Mesodermal cell (in vitro differentiated cells): Measurements from ENCODE around the gene RPH3AL.

Experiments used
- H3K27ac ChIP-seq: 2 replicates; pipeline ENCODE4 v1.7.0; 2013; ENCODE audit warnings: mild to moderate bottlenecking, low read depth, low read length, moderate library complexity; ENCODE audit not compliant: severe bottlenecking
- H3K36me3 ChIP-seq: 2 replicates; pipeline ENCODE4 v1.7.1; 2013; ENCODE audit warnings: mild to moderate bottlenecking, low read length, moderate library complexity; ENCODE audit not compliant: control insufficient read depth, insufficient read depth
- H3K4me1 ChIP-seq: one replicate; pipeline ENCODE4 v1.7.1; 2013; ENCODE audit warnings: mild to moderate bottlenecking, low read length; ENCODE audit not compliant: insufficient read depth, control insufficient read depth, poor library complexity, severe bottlenecking
- H3K4me3 ChIP-seq: 2 replicates; pipeline ENCODE4 v1.7.0; 2013; ENCODE audit warnings: low read length, control low read depth, mild to moderate bottlenecking; ENCODE audit not compliant: insufficient read depth, poor library complexity, severe bottlenecking; ENCODE audit errors: extremely low read depth
- H3K9me3 ChIP-seq: 2 replicates; pipeline ENCODE4 v1.7.1; 2013; ENCODE audit warnings: mild to moderate bottlenecking, low read length, moderate library complexity; ENCODE audit not compliant: control insufficient read depth
- WGBS, 2 experiments: methylation state at CpG; one replicate each; pipeline ENCODE4 v1.1.5; 2013; ENCODE audit warnings: missing lambda C conversion rate in 2 of 2; ENCODE audit not compliant: insufficient coverage in 2 of 2; 5-methylcytosine and 5-hydroxymethylcytosine counted together

RPH3AL gene

DNA sequence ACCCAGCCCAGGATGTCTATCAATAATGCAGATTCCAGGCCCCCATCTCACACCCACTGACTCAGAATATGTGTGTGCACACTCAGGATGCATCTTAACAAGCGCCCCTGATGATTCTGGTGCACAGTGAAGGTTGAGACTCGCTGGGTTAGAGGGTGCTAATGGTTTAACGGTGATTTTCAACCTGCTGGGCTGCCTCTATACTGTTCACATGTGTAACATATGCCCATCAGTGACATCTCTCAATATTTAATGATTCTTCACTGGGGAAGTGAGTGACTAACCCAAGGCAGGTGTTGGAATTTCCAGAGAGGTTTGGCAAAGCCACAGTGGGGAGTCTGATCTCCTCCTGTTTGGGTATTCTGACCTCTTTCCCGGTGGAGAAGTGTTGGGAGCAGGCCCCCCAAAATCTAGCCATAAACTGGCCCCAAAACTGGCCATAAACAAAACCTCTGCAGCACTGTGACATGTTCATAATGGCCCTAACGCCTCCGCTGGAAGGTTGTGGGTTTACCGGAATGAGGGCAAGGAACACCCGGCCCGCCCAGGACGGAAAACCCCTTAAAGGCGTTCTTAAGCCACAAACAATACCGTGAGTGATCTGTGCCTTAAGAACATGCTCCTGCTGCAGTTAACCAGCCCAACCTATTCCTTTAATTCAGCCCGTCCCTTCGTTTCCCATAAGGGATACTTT is 167.0 kb downstream of the RPH3AL start:
- Histone ChIP-seq H3K36me3 (no peaks in the 10 kb centered on the region), H3K9me3 (no peaks in the 10 kb centered on the region), H3K27ac (no peak overlapping the region), H3K4me1 (no peaks in the 10 kb centered on the region), H3K4me3 (no peak overlapping the region)
- 71 to 79% methylated on average over 9 to 13 of the region's 14 CpGs for WGBS, 2 experiments

DNA sequence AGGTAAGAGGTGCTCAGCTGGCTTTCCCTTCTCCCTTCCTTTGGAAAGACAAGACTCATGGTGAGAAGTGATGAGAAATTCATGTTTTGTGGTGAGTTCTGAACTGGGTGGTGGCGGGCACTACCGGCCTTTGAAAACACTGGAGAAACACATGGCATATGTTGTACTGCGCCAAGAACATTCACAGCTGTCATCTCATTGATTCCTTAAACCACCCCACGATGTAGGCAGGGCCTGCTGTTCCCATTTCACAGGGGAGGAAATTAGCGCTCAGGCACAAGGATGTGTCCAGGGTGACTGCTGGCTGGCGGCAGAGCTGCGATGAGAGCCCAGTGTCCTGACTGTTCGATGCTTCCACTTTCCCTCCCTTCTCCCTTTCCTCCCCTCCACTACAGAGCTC is 169.6 kb downstream of the RPH3AL start:
- 89 to 95% methylated on average over 4 to 7 of the region's 8 CpGs for WGBS, 2 experiments

DNA sequence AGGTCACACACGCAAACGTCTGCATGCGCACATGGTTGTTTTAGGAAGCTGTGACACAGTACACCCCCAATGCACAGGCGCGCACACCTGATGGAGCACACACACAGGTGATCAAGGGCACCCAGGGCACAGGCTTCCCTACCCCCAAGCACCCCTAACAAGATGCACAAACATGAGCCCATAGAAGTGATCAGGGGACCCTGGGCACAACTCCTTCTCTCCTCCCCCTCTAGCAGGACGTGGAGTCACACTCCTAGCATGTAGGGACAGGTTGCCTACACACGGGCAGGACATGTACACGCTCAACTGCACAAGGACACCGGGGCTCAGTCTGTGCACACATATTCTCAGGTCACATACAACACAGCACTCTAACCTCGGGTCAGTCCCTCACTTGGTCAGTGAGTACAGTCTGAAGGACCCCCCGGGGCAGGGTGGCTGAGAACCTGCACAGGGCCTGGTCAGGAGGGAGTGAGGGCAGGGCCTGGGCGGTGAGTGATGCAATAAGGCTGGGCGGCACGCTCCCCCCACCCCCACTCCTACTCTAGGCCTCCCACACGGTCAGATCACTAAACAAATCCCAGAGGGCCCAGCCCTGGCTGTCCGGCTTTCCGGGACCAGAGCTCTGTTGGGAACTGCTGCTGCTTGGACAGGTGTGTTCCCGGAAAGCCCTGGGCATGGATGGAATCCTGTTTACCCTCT is 170.4 kb downstream of the RPH3AL start:
- H3K36me3 ChIP-seq = no peaks in the 10 kb centered on the region
- H3K4me3 ChIP-seq = no peak overlapping the region
- H3K9me3 ChIP-seq = no peaks in the 10 kb centered on the region
- H3K27ac ChIP-seq = no peak overlapping the region
- 75 to 79% methylated on average over 12 of the region's 18 CpGs for WGBS, 2 experiments
- H3K4me1 ChIP-seq = no peaks in the 10 kb centered on the region

More for the DNA sequence above, 169.6 kb downstream of the RPH3AL start:
- Histone ChIP-seq H3K36me3 (no peaks in the 10 kb centered on the region), H3K27ac (no peak overlapping the region), H3K9me3 (no peaks in the 10 kb centered on the region), H3K4me3 (no peak overlapping the region), H3K4me1 (no peaks in the 10 kb centered on the region)

DNA sequence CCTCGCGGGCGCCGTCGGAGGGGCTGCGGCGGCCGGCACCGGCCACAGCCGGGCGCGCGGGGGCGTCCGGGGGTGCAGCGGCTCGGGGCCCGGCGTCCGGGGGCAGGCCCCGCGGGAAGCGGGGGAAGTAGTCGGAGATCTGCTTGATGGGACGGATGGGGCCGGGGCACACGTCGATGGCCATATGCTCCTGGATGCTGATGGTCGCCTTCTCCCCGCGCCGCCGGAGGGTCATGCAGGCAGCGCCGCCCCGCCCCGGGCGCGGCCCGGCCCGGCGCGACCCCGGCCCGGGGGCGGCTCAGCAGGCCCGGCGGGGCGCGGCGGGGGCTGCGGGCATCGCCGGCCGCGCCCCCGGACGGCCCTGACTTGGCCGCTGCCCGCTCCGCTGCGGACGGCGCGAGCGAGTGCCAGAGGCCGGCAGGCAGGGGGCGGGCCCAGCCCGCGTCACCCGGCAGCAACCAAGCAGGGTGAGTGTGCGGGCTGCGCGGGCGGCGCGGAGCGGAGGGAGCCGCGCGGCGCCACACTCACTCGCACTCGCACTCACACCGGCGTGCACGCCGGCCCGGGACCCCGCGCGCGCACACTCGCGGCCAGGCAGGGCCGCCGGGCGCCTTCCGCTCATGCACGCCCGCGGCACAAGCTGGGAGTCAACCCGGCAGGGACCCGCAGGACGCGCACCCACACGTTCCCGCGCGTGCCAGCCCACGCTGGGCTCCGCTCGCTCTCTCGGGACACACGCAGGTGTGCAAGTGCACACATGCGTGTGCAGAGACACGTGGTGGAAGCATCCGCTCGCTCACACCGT is 171.2 kb downstream of the RPH3AL start, which contains the start of gene DOC2B:
DOC2B (minus strand) TSS at position 406 of the 805 bp plus-strand sequence; CDS start at position 235, 171 bp downstream.
- 8 to 12% methylated on average over 92 to 99 of the region's 120 CpGs for WGBS, 2 experiments
- no peaks in the 10 kb centered on the region for H3K9me3 ChIP-seq
- no peak within 1 kb of the TSS for H3K27ac ChIP-seq
- no peaks in the 10 kb centered on the region for H3K4me1 ChIP-seq
- H3K4me3 ChIP-seq = peak within 1 kb of the TSS; percentile 26
- H3K36me3 ChIP-seq = no peaks in the 10 kb centered on the region

- 1% methylated on average over 83 to 104 of the region's 112 CpGs for WGBS, 2 experiments
- Histone ChIP-seq H3K27ac (no peak overlapping the region), H3K36me3 (no peaks in the 10 kb centered on the region), H3K4me3 (peak overlapping the region; percentile 26), H3K9me3 (no peaks in the 10 kb centered on the region), H3K4me1 (no peaks in the 10 kb centered on the region)
These were observed 172.0 kb downstream of the RPH3AL start for GRCh38 chr17:180381-181244.

GRCh38 chr17:179781-180380 is 172.7 kb downstream of the RPH3AL start:
- Histone ChIP-seq H3K27ac (no peak overlapping the region), H3K4me1 (no peaks in the 10 kb centered on the region), H3K36me3 (no peaks in the 10 kb centered on the region), H3K4me3 (peak overlapping the region; percentile 26), H3K9me3 (no peaks in the 10 kb centered on the region)
- WGBS, 2 experiments = 23 to 26% methylated on average over 24 to 26 of the region's 32 CpGs

DNA sequence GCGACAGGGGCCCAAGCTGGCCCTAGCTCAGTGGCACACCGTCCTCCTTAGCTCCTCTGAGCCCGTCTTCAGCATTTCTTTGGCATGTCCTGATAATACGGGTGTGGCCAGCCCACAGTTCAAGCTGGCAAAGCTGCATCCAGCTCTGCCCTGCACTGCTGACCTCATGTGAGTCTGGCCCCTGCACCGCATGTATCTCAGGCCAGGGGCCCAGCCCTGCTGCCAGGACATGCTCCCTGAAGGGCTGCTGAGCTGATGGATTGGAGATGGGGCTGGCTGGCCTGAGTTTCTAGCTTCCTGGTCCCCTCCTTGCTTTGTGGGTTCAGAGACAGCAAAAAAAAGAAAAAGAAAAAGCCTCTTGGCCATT is 173.6 kb downstream of the RPH3AL start:
- no peak overlapping the region for H3K27ac ChIP-seq
- H3K4me1 ChIP-seq = no peaks in the 10 kb centered on the region
- WGBS, 2 experiments = 83 to 100% methylated on average over 4 to 5 of the region's 5 CpGs
- H3K9me3 ChIP-seq = no peaks in the 10 kb centered on the region
- no peaks in the 10 kb centered on the region for H3K36me3 ChIP-seq
- H3K4me3 ChIP-seq = no peak overlapping the region

GRCh38 chr17:178292-179065 is 174.1 kb downstream of the RPH3AL start:
- no peaks in the 10 kb centered on the region for H3K9me3 ChIP-seq
- WGBS, 2 experiments = 89 to 90% methylated on average over 8 to 9 of the region's 12 CpGs
- no peaks in the 10 kb centered on the region for H3K36me3 ChIP-seq
- no peaks in the 10 kb centered on the region for H3K4me1 ChIP-seq
- no peak overlapping the region for H3K27ac ChIP-seq
- no peak overlapping the region for H3K4me3 ChIP-seq

- Histone ChIP-seq H3K4me3 (no peak overlapping the region), H3K36me3 (no peaks in the 10 kb centered on the region), H3K27ac (no peak overlapping the region), H3K9me3 (no peaks in the 10 kb centered on the region), H3K4me1 (no peaks in the 10 kb centered on the region)
- 77 to 90% methylated on average over 5 to 6 of the region's 6 CpGs for WGBS, 2 experiments
These were observed 174.8 kb downstream of the RPH3AL start for GRCh38 chr17:177762-178161.
